Parathyroid adenoma (tissue), 2 donors: ENCODE measurements around the gene RPS6KA2.

Experiments used
- H2AFZ ChIP-seq: fragments of 300-600 bp; sonication (generic); one replicate; pipeline ENCODE4 v1.7.0; 2017; ENCODE audit warnings: antibody characterized with exemption, mild to moderate bottlenecking
- H3K27ac ChIP-seq: fragments of 300-600 bp; sonication (generic); one replicate; pipeline ENCODE4 v1.7.0; 2017
- H3K27me3 ChIP-seq: fragments of 300-600 bp; sonication (generic); one replicate; pipeline ENCODE4 v1.7.0; 2017; ENCODE audit warnings: low read length; ENCODE audit not compliant: control insufficient read depth, insufficient read depth
- H3K36me3 ChIP-seq: fragments of 300-600 bp; sonication (generic); one replicate; pipeline ENCODE4 v1.7.0; 2017; ENCODE audit warnings: low read length; ENCODE audit not compliant: control insufficient read depth, insufficient read depth
- H3K4me1 ChIP-seq: fragments of 300-600 bp; sonication (generic); one replicate; pipeline ENCODE4 v1.7.0; 2017; ENCODE audit warnings: control low read depth
- H3K4me2 ChIP-seq: fragments of 300-600 bp; sonication (generic); one replicate; pipeline ENCODE4 v1.7.0; 2017; ENCODE audit warnings: low read length
- H3K4me3 ChIP-seq: fragments of 300-600 bp; sonication (generic); one replicate; pipeline ENCODE4 v1.7.0; 2017; ENCODE audit warnings: low read depth, low read length
- H3K79me2 ChIP-seq: fragments of 300-600 bp; sonication (generic); one replicate; pipeline ENCODE4 v1.7.0; 2017; ENCODE audit warnings: control low read depth
- H3K9ac ChIP-seq: fragments of 300-600 bp; sonication (generic); one replicate; pipeline ENCODE4 v1.7.0; 2017; ENCODE audit warnings: mild to moderate bottlenecking
- H3K9me3 ChIP-seq: fragments of 300-600 bp; sonication (generic); one replicate; pipeline ENCODE4 v1.7.0; 2017; ENCODE audit warnings: low read length; ENCODE audit not compliant: control insufficient read depth
- CTCF ChIP-seq: fragments of 300-600 bp; sonication (generic); IDR thresholded peaks from one replicate; pipeline ENCODE4 v1.7.0; 2017; ENCODE audit warnings: antibody characterized with exemption, mild to moderate bottlenecking
- donor health status: primary hyperparathyroidism.

Gene RPS6KA2

GRCh38 chr6:166554316-166554715 is 72.7 kb downstream of the RPS6KA2 start:
- Histone ChIP-seq H3K27ac (peak overlapping the region; percentile 45), H3K4me3 (no peak overlapping the region), H2AFZ (no peak overlapping the region), H3K4me1 (peaks cover 25% of the 10 kb centered on the region), H3K9me3 (no peaks in the 10 kb centered on the region), H3K27me3 (no peaks in the 10 kb centered on the region), H3K79me2 (peaks cover 38% of the 10 kb centered on the region), H3K4me2 (no peak overlapping the region), H3K9ac (no peak overlapping the region), H3K36me3 (no peaks in the 10 kb centered on the region)
- no peak for TF ChIP-seq CTCF

- Histone ChIP-seq H3K27me3 (no peaks in the 10 kb centered on the region), H3K9me3 (no peaks in the 10 kb centered on the region), H3K36me3 (no peaks in the 10 kb centered on the region), H3K4me1 (peaks cover 25% of the 10 kb centered on the region), H3K4me3 (no peak overlapping the region), H3K9ac (no peak overlapping the region), H2AFZ (no peak overlapping the region), H3K27ac (peak overlapping the region; percentile 27), H3K79me2 (peaks cover 43% of the 10 kb centered on the region), H3K4me2 (no peak overlapping the region)
- no peak for TF ChIP-seq CTCF
These were observed 73.3 kb downstream of the RPS6KA2 start for GRCh38 chr6:166553563-166554271.

- Histone ChIP-seq H3K27me3 (no peaks in the 10 kb centered on the region), H3K36me3 (no peaks in the 10 kb centered on the region), H3K27ac (no peak overlapping the region), H3K4me2 (no peak overlapping the region), H2AFZ (no peak overlapping the region), H3K9me3 (no peaks in the 10 kb centered on the region), H3K79me2 (peaks cover 36% of the 10 kb centered on the region), H3K4me3 (no peak overlapping the region), H3K4me1 (peaks cover 15% of the 10 kb centered on the region), H3K9ac (no peak overlapping the region)
- TF ChIP-seq CTCF = no peak
These were observed 74.5 kb downstream of the RPS6KA2 start for GRCh38 chr6:166552600-166552999.

GRCh38 chr6:166551754-166552495 is 75.1 kb downstream of the RPS6KA2 start:
- H3K36me3 ChIP-seq = no peaks in the 10 kb centered on the region
- H2AFZ ChIP-seq = no peak overlapping the region
- H3K9ac ChIP-seq = no peak overlapping the region
- no peaks in the 10 kb centered on the region for H3K9me3 ChIP-seq
- H3K4me3 ChIP-seq = no peak overlapping the region
- no peak overlapping the region for H3K4me2 ChIP-seq
- H3K79me2 ChIP-seq = peaks cover 42% of the 10 kb centered on the region
- no peak for TF ChIP-seq CTCF
- peaks cover 8% of the 10 kb centered on the region for H3K4me1 ChIP-seq
- no peaks in the 10 kb centered on the region for H3K27me3 ChIP-seq
- H3K27ac ChIP-seq = no peak overlapping the region
